ENCODE measurements around the gene HCFC1. TPM values are rescaled to one million over a fixed set of nuclear protein-coding genes. Genes with fewer than 3 reads are reported as not detected.
A peak's percentile ranks its signal among the peaks of the same experiment; 100 is the strongest.

The HCFC1 gene
- total and polyA plus RNA-seq, 9 of the 15 experiments (the other 6 are each of a cell fraction or from before 2014, with no cell fraction given) = 2.8 to 133 (median 17.1) TPM

DNA sequence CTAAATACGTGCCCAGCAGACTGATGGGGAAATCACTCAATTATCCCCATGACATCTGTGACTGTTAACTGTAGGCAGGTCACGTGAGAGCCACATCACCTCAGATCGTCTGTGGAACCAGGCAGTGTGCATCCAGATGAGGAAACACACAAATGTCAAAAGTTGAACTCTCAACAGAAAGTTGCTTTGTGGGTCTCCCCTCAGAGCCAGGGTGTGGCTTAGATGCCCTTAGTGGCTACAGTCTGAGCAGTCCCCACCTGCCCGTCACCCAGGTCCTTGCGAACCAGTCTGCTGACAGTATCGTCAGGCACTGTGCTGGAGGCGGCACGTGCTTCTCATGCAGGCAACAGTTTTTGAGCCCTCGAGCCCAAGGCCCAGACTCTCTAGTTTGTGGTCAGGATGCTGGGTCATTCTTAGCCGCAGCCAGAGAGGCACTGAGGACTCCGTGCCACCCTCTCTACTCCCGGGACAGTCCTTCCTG lies 11.7 kb upstream of the HCFC1 start:
- no peaks in the 10 kb centered on the region for H3K36me3 ChIP-seq (ENCODE audit: control insufficient read depth, insufficient read depth, low read length)
- no TSS peak for BruUV-seq (replicated peaks)
- POLR2A ChIA-PET = no interaction called here
- DNase-seq (ENCODE audit: extremely low read depth in 1 of 4, low spot score in 3 of 4) (no peak), FAIRE-seq (no peak), ATAC-seq (no peak)
- TF ChIP-seq, protein P1, sequence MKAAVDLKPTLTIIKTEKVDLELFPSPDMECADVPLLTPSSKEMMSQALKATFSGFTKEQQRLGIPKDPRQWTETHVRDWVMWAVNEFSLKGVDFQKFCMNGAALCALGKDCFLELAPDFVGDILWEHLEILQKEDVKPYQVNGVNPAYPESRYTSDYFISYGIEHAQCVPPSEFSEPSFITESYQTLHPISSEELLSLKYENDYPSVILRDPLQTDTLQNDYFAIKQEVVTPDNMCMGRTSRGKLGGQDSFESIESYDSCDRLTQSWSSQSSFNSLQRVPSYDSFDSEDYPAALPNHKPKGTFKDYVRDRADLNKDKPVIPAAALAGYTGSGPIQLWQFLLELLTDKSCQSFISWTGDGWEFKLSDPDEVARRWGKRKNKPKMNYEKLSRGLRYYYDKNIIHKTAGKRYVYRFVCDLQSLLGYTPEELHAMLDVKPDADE (conservative IDR thresholded peaks at IDR 0.05; ENCODE audit: control insufficient read depth, low read depth, low read length) = no peak
- TF ChIP-seq, protein P2, sequence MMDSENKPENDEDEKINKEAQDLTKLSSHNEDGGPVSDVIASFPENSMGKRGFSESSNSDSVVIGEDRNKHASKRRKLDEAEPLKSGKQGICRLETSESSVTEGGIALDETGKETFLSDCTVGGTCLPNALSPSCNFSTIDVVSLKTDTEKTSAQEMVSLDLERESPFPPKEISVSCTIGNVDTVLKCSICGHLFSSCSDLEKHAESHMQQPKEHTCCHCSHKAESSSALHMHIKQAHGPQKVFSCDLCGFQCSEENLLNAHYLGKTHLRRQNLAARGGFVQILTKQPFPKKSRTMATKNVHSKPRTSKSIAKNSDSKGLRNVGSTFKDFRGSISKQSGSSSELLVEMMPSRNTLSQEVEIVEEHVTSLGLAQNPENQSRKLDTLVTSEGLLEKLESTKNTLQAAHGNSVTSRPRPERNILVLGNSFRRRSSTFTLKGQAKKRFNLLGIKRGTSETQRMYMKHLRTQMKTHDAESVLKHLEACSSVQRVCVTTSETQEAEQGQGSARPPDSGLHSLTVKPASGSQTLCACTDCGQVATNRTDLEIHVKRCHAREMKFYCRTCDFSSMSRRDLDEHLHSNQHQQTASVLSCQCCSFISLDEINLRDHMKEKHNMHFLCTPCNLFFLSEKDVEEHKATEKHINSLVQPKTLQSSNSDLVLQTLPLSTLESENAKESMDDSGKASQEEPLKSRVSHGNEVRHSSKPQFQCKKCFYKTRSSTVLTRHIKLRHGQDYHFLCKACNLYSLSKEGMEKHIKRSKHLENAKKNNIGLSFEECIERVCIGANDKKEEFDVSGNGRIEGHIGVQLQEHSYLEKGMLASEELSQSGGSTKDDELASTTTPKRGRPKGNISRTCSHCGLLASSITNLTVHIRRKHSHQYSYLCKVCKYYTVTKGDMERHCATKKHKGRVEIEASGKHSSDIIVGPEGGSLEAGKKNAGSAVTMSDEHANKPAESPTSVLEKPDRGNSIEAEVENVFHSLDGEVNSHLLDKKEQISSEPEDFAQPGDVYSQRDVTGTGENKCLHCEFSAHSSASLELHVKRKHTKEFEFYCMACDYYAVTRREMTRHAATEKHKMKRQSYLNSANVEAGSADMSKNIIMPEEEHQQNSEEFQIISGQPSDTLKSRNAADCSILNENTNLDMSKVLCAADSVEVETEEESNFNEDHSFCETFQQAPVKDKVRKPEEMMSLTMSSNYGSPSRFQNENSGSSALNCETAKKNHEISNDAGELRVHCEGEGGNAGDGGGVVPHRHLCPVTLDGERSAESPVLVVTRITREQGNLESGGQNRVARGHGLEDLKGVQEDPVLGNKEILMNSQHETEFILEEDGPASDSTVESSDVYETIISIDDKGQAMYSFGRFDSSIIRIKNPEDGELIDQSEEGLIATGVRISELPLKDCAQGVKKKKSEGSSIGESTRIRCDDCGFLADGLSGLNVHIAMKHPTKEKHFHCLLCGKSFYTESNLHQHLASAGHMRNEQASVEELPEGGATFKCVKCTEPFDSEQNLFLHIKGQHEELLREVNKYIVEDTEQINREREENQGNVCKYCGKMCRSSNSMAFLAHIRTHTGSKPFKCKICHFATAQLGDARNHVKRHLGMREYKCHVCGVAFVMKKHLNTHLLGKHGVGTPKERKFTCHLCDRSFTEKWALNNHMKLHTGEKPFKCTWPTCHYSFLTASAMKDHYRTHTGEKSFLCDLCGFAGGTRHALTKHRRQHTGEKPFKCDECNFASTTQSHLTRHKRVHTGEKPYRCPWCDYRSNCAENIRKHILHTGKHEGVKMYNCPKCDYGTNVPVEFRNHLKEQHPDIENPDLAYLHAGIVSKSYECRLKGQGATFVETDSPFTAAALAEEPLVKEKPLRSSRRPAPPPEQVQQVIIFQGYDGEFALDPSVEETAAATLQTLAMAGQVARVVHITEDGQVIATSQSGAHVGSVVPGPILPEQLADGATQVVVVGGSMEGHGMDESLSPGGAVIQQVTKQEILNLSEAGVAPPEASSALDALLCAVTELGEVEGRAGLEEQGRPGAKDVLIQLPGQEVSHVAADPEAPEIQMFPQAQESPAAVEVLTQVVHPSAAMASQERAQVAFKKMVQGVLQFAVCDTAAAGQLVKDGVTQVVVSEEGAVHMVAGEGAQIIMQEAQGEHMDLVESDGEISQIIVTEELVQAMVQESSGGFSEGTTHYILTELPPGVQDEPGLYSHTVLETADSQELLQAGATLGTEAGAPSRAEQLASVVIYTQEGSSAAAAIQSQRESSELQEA (IDR thresholded peaks at IDR 0.05; ENCODE audit: low read depth) = no peak
- no peak for TF ChIP-seq SNIP1 (IDR thresholded peaks at IDR 0.05; ENCODE audit: low read depth)
- TF ChIP-seq RBBP5 (IDR thresholded peaks at IDR 0.05; ENCODE audit: borderline replicate concordance, insufficient read depth, low read length, poor library complexity, severe bottlenecking) = no peak
- TF ChIP-seq MAZ (CRISPR knock-in tag; conservative IDR thresholded peaks at IDR 0.05 in 1 of 2, IDR thresholded peaks at IDR 0.05 in 1 of 2) = no peak
- no peaks in the 10 kb centered on the region for H3K9me3 ChIP-seq (replicated peaks; ENCODE audit: control insufficient read depth, insufficient read depth, low read depth, low read length)
- in situ Hi-C loops (cut with MboI) = no loop called here
- intact Hi-C loops (cut with micrococcal nuclease) = no loop called here
- no peaks in the 10 kb centered on the region for H3K27me3 ChIP-seq (ENCODE audit: control insufficient read depth in 2 of 2, insufficient read depth in 2 of 2, low read length in 2 of 2)
- no peaks in the 10 kb centered on the region for H3K79me2 ChIP-seq (ENCODE audit: control insufficient read depth, insufficient read depth, low read length)
- no peaks in the 10 kb centered on the region for H4K20me1 ChIP-seq (replicated peaks; ENCODE audit: control insufficient read depth, insufficient read depth, low read length)
- H3K9me1 ChIP-seq (ENCODE audit: control insufficient read depth, insufficient read depth, low read length) = peaks cover 3% of the 10 kb centered on the region
- no peak overlapping the region for H3K4me3 ChIP-seq
- CTCF ChIA-PET (ENCODE audit: low intra/inter-chr PET ratio) = no interaction called here
- H2AFZ ChIP-seq (ENCODE audit: low read depth, low read length) = no peak overlapping the region
- peak overlapping the region in 1 of 2 experiments; percentile 65; a peak in 2 of 4 replicates for H3K9ac ChIP-seq (ENCODE audit: insufficient read depth in 1 of 2, low read depth in 2 of 2, low read length in 2 of 2)
- WGBS (ENCODE audit: insufficient coverage, low coverage, missing lambda C conversion rate) = 67% methylated on average over 5 of the region's 12 CpGs
- H3K27ac ChIP-seq (ENCODE audit: extremely low read depth, low read depth, low read length) = no peak overlapping the region
- H3K4me2 ChIP-seq (ENCODE audit: insufficient read depth, low read length) = no peak overlapping the region
- H3K4me1 ChIP-seq (replicated peaks in 1 of 2; ENCODE audit: control insufficient read depth in 2 of 2, insufficient read depth in 2 of 2, low read length in 2 of 2) = peaks cover 13 to 44% of the 10 kb centered on the region in 2 experiments
